ENCODE measurements around the gene TMEM109.

Gene TMEM109

DNA sequence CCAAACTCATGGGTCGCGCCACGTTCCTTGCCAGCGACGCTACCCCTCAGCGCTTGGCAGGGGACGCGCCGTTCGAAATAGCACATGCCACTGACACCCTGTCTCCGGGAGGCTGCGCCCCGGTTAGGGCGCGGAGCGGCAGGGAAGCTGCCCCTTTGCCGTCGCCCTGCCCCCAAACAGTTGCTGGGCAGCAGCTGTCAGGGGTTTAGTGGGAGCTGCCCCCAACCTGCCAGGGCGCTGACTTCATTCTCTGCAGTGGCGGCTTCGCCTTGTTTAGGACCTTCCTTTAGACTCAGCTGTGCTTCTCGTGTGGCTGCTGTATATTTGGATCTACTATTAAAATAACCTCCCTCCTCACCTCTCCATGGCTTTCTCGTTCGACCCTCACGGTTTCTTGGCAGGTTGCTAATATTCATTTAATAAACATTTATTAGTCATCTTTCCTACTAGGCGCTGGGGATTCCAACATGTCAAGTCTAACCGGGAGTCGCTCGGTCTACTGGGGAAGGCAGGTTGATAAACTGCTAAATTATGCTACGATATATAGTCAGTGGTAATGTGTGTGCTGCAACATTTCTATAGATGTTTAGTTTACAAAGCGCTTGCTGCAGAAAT lies 782 bp downstream of the TMEM109 start (continued):
- peak; percentile 1; the same call in 1 of the 2 replicates for TF ChIP-seq ZBTB10 (tag by site-specific recombination; IDR thresholded peaks at IDR 0.05)
- no peak; the same call in none of the 2 replicates for TF ChIP-seq ZBTB20 (tag by site-specific recombination; IDR thresholded peaks at IDR 0.05)

GRCh38 chr11:60915248-60915914 lies 1.4 kb downstream of the TMEM109 start:
- no peaks in the 10 kb centered on the region for H3K9me3 ChIP-seq (ENCODE audit: control insufficient read depth, insufficient read depth, low read depth, low read length)
- ChIA-PET POLR2A (interaction anchor here (0.6 to 4.0 kb wide), 10 partner anchors 8 to 1624 kb away, joined by 3 to 36 read pairs (median 4); partner anchors contain the start of genes PRPF19, TMEM132A and VPS37C), CTCF (interaction anchor here (0.5 to 6.2 kb wide), 17 partner anchors 16 to 1026 kb away, joined by 3 to 30 read pairs (median 3); no protein-coding TSS in a partner anchor)
- peaks cover 0 to 29% of the 10 kb centered on the region in 2 experiments; a peak in 1 of 3 replicates for H3K36me3 ChIP-seq (ENCODE audit: control insufficient read depth in 2 of 2, insufficient read depth in 1 of 2, low read length in 2 of 2)
- no peak overlapping the region for H3K27ac ChIP-seq (ENCODE audit: extremely low read depth, low read depth, low read length)
- H3K4me3 ChIP-seq (ENCODE audit: low read depth, low read length): peak overlapping the region; percentile 55
- no peaks in the 10 kb centered on the region for H3K4me1 ChIP-seq (ENCODE audit: control insufficient read depth, insufficient read depth, low read length)
- TF ChIP-seq SCRT1 (tag by site-specific recombination; IDR thresholded peaks at IDR 0.05; ENCODE audit: borderline replicate concordance) (0 out of 2 replicates have a peak, but pooled peaks have one; percentile 15), ZNF596 (tag by site-specific recombination; IDR thresholded peaks at IDR 0.05) (no peak), ZNF610 (tag by site-specific recombination; IDR thresholded peaks at IDR 0.05; ENCODE audit: borderline replicate concordance) (peak; percentile 63; the same call in 1 of the 2 replicates), SCRT2 (tag by site-specific recombination; IDR thresholded peaks at IDR 0.05) (peak; percentile 69), ZNF654 (tag by site-specific recombination; IDR thresholded peaks at IDR 0.05; ENCODE audit: low read depth) (peak; percentile 26), ZNF335 (tag by site-specific recombination; conservative IDR thresholded peaks at IDR 0.05) (peak; percentile 99), ZXDB (tag by site-specific recombination; IDR thresholded peaks at IDR 0.05) (0 out of 2 replicates have a peak, but pooled peaks have one; percentile 25), ZNF341 (tag by site-specific recombination; IDR thresholded peaks at IDR 0.05; ENCODE audit: low read depth) (peak; percentile 34; the same call in 1 of the 2 replicates), ZBTB48 (tag by site-specific recombination; IDR thresholded peaks at IDR 0.05) (0 out of 2 replicates have a peak, but pooled peaks have one; percentile 18), CTCF (tag by site-specific recombination; IDR thresholded peaks at IDR 0.05) (peak; percentile 71), ZEB2 (tag by site-specific recombination; IDR thresholded peaks at IDR 0.05) (0 out of 2 replicates have a peak, but pooled peaks have one; percentile 35), ZNF639 (tag by site-specific recombination; IDR thresholded peaks at IDR 0.05) (no peak), SP2 (tag by site-specific recombination; IDR thresholded peaks at IDR 0.05) (peak; percentile 20; the same call in 1 of the 2 replicates), ZNF600 (tag by site-specific recombination; IDR thresholded peaks at IDR 0.05) (peak; percentile 17; the same call in 1 of the 2 replicates), ZNF274 (IDR thresholded peaks at IDR 0.05; ENCODE audit: low read length) (no peak), ZNF274 (tag by site-specific recombination; IDR thresholded peaks at IDR 0.05; ENCODE audit: borderline replicate concordance) (no peak)
- TF ChIP-seq, protein P1, sequence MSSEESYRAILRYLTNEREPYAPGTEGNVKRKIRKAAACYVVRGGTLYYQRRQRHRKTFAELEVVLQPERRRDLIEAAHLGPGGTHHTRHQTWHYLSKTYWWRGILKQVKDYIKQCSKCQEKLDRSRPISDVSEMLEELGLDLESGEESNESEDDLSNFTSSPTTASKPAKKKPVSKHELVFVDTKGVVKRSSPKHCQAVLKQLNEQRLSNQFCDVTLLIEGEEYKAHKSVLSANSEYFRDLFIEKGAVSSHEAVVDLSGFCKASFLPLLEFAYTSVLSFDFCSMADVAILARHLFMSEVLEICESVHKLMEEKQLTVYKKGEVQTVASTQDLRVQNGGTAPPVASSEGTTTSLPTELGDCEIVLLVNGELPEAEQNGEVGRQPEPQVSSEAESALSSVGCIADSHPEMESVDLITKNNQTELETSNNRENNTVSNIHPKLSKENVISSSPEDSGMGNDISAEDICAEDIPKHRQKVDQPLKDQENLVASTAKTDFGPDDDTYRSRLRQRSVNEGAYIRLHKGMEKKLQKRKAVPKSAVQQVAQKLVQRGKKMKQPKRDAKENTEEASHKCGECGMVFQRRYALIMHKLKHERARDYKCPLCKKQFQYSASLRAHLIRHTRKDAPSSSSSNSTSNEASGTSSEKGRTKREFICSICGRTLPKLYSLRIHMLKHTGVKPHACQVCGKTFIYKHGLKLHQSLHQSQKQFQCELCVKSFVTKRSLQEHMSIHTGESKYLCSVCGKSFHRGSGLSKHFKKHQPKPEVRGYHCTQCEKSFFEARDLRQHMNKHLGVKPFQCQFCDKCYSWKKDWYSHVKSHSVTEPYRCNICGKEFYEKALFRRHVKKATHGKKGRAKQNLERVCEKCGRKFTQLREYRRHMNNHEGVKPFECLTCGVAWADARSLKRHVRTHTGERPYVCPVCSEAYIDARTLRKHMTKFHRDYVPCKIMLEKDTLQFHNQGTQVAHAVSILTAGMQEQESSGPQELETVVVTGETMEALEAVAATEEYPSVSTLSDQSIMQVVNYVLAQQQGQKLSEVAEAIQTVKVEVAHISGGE (tag by site-specific recombination; conservative IDR thresholded peaks at IDR 0.05; ENCODE audit: low read depth): peak; percentile 48; the same call in 1 of the 2 replicates
- TF ChIP-seq, protein P2, sequence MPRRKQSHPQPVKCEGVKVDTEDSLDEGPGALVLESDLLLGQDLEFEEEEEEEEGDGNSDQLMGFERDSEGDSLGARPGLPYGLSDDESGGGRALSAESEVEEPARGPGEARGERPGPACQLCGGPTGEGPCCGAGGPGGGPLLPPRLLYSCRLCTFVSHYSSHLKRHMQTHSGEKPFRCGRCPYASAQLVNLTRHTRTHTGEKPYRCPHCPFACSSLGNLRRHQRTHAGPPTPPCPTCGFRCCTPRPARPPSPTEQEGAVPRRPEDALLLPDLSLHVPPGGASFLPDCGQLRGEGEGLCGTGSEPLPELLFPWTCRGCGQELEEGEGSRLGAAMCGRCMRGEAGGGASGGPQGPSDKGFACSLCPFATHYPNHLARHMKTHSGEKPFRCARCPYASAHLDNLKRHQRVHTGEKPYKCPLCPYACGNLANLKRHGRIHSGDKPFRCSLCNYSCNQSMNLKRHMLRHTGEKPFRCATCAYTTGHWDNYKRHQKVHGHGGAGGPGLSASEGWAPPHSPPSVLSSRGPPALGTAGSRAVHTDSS (tag by site-specific recombination; IDR thresholded peaks at IDR 0.05): no peak
- TF ChIP-seq, protein P3, sequence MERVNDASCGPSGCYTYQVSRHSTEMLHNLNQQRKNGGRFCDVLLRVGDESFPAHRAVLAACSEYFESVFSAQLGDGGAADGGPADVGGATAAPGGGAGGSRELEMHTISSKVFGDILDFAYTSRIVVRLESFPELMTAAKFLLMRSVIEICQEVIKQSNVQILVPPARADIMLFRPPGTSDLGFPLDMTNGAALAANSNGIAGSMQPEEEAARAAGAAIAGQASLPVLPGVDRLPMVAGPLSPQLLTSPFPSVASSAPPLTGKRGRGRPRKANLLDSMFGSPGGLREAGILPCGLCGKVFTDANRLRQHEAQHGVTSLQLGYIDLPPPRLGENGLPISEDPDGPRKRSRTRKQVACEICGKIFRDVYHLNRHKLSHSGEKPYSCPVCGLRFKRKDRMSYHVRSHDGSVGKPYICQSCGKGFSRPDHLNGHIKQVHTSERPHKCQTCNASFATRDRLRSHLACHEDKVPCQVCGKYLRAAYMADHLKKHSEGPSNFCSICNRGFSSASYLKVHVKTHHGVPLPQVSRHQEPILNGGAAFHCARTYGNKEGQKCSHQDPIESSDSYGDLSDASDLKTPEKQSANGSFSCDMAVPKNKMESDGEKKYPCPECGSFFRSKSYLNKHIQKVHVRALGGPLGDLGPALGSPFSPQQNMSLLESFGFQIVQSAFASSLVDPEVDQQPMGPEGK (tag by site-specific recombination; IDR thresholded peaks at IDR 0.05): peak; percentile 59

Measured in HEK293 (cell line).